NCI-H2227 (cell line): ENCODE data around the gene EHMT1.
"Not testable (repeated sequence)": the region's sequence is repeated elsewhere in the genome, so short reads cannot be mapped to it uniquely, and the experiment has no call there.

Experiments
- DNase-seq: peaks from one replicate; lab custom pipeline; 2025; ENCODE audit not compliant: unreplicated experiment; lab: John Stamatoyannopoulos, UW

Gene EHMT1

DNA sequence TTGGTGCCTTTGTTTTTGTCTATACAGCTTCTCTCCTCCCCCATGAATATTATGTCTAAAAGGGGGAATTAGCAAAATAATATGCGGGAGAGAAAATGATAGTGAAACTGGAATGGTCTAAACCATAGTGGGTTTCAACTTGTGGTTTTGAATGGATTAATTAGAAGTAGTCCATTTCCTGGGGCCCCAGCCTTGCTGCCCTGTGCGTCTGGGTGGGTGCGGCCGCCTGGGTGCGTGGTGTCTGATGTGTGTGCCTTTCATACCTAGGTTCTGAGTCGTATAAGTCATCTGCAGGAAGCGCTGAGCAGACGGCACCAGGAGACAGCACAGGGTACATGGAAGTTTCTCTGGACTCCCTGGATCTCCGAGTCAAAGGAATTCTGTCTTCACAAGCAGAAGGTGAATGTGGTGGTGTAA lies 138.8 kb downstream of the EHMT1 start:
- no peak for DNase-seq

DNA sequence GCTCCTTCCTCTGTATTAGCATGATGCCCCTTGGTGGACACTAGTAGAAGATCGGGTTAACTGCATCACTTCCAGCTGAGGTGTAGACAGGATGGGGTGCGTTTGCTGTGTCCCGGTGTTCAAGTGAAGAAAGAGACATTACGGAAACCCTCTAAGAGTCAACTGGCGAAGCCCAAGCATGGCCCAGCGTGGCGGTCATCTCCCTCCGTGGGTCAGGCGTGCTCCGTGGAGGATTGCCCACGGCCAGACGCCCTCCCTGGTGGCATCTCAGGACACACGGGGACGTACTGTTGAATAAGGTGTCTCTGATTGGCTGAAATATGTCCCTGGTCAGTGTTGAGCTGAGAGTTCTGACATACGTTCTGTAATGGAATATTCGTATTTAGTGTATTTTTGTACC lies 139.3 kb downstream of the EHMT1 start:
- DNase-seq, result no peak

DNA sequence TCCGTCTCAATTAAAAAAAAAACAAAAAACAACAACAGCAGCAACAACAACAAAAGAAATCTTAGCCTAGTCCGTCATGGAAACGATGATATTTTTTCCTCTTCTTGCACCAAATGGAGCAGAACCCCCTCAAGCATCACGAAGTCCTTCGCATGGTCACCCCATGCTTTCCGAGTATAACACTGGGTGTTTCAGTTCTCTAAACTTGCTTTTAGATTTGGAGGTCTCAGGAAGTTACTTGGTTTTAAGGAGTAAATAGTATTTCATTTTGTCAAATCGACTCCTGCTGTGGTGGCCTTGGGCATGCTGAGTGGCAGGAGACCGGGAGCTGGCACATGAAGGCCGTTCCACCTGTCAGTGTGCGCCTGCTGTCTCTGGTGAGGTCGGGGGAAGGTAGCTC lies 140.3 kb downstream of the EHMT1 start:
- DNase-seq, result no peak

DNA sequence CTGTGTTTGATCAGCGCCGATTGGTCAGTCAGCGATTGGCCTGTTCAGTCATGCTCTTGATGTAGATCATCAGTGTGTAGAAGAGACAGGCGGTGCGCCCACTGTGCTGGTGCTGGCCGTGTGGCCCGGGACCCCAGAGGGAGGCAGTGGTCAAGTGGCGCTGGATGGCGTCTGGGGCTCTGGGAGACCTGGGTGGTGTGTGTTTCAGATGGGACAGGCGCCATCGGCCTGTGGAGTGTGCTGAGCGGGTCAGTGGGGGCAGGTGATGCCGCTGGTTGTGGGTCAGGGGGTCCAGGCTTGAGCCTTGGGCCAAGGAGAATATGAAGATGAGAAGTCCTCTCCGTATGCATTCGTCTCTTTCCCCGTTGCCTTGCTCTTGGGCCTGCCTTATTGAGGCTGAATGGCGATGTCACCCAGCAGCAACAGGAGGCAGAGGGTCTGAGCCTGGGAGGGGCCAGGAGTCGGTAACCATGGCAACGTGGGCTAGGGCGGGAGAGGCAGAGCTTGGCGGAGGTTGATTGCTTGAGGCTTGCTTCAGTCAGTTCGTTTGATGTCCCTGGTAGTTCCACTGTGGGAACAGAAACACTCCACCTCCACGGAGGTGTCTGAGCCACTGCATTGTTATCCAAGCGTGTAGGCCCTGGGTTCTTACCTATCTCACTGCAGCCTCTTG lies 141.0 kb downstream of the EHMT1 start:
- peak; percentile 67 for DNase-seq

DNA sequence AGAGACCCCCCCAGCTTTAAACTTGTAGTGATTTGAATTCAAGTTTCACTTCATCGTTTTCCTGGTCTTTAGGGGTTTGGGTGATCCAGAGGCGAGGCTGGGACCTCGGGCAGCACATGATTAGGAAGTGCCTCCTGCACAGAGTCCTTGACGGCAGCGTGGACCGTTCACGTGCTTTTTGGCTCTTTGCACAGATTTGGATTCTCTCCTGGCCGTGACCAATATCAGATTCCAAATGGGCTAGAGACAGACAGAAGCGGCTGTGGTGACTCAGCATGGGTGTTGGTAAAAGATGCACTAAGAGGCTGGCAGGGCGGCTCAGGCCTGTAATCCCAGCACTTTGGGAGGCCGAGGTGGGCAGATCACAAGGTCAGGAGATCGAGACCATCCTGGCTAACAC lies 141.6 kb downstream of the EHMT1 start:
- no peak for DNase-seq

DNA sequence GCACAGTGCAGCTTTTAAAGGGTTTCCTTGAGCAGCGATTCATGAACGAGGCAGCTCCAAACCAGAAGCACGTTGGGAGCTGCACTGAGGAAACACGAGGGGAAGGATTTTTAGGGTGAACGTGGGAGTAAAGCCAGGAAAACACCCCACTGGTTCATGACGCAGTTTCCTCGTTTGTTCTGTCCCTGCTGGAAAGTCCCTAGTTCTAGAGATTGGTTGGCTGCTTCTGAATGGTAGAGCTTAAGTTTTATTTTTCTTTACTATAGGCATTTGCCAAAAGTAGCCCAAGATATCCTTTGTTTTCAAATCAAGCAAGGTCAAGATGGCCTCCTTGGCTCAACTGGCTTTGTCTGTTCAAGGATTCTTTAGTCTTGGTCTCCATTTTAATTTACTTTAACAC lies 142.2 kb downstream of the EHMT1 start:
- DNase-seq, result no peak

DNA sequence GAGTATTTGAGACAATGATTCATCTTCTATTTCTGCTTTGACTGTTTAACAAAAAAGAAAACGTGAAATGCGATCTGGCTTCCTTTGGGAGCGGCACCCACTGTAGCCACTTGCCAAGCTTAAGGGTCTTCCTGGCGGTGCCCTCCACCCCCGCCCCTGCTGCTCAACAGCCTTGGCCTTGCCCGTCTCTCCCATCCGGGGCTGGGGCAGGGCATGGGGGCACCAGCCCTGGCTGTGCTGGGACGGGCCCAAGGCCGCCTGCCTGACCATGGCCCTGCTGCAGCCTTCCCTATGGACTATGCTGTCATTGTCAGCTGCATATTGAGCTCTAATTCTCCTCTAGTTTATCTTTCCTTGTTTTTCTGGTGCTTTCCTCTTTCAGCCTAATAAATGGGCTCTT lies 143.0 kb downstream of the EHMT1 start:
- DNase-seq, result no peak

DNA sequence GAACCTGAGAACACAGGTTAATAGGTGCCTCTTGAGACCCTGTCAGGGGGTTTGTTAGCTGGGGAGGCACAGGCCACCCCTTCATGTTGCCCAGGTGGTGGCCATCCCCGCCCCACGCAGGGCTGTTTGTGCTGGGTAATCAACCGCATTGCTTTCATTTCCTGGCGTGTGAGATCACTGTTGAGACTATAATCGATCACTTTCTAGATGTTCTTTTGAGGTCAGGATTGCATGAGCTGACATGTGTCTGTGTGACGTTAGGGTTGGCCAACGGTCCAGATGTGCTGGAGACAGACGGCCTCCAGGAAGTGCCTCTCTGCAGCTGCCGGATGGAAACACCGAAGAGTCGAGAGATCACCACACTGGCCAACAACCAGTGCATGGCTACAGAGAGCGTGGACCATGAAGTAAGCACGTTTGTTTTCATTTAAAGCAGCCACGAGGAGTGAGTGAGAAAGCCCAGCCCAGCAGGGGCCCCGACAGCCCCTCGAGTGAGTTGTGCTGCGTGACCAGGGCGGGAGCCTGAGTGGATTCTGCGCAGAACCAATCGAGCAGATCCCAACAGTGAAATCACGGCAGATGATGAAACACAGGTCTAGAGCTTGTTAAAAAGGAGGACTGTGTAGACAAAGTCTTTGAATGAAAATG lies 143.7 kb downstream of the EHMT1 start:
- no peak for DNase-seq

DNA sequence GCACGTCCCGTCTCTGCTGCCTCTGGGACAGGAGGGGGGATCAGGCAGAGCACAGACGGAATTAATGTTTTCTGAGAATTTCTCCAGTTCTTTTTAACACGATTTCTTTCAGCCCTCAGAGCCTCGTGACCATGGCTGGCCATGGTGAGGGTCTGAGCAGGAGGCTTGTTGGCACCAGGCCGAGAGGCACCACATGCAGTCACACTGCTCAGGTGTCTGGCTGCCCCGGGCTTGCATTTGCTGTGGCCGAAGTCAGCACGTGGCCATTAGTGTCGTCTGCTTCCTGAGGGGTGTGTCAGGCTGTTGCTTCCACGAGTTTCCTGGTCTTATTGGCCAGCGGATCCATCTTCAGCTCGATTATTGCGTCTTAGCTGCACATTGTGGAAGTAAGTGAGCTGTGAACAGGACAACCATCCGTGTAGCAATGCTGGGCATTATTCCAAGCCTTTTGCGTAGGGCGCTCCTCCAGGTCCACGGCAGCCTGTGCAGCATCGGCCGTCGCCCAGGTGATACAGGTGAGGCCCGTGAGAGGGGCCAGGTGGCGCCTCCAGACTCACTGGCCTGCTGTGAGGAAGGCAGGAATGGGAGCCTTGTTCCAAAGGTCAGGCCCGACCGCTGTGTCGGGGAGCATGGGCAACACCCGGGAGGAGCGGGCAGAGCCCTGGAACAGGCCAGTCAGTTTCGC lies 144.6 kb downstream of the EHMT1 start:
- no peak for DNase-seq

DNA sequence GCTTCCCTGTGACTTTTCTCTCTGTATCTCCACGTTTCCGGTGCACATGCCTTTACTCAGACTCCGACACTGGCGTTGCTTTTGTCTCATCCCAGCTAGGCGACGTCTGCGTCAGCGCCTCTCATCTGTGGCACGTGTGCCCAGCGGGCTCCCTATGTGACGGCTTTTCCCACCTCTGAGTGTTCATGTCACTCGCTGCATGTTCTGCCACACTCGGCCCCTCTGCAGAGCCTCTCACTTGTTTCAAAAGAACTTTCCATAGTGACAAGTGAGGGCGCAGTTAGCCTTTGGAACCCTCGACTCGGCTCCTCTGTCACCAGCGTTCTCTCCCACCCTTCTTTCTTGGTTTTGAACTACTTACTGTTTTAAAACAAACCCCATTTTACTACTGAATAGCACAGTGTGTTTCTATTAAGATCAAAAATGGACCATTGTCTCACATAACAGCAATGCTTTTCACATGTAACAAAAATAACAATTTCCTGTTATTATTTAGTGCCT lies 145.4 kb downstream of the EHMT1 start:
- no peak for DNase-seq

DNA sequence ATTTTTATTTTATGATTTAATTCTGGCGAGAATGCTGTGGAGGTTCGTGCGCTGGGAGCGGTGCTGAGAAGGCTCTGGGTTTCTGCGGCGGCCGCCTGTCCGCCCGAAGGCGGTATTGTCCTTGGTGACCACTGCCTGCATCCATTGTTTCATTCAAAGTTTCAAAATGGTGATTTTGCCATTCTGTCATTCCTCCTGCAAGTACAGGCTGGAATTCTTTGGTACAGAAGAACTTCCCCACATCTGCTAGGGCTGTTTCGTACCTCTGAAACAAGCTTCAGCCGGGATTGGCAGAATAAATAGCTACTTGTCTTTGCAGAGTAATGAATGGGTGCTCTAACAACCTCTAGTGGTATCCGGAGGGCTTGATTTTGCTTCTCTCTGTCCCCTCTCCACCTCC lies 146.2 kb downstream of the EHMT1 start:
- DNase-seq, result no peak

DNA sequence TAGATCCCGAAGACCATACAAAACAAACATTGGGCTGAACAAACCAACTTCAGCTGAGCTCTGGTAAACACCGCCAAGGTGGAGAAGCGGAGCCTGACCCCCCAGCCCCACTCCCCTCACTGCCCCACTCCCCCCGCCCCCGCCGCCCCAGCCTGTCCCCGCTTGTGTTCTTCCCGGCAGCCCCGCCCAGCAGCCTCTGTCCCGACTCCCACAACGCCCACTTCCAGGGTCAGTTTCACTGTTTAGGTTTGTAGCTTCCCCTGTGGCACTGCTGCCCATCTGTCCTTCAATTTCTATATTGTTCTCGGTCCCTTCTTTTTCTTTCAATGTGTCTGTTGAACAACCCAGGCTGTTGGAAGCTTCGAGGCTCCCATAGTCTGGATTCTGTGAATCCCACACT lies 146.7 kb downstream of the EHMT1 start:
- no peak for DNase-seq

DNA sequence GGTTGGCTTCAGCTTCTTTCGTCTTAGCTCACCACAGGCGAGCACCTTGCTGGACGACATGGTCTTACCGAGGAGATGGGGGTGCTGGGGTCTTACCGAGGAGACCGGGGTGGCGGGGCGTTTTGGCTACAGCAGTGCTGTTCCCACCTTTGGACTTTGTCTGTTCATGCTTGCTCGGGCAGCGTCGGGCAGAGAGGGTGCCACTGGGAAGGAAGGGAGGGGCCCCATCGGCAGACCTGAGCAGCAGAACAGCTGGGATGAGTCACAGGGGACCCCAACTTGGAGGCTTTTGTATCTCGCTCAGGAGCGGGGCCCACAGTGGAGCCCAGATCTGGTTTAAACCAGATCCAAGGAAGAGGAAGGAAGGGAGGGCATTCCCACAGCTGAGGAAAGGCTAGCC lies 152.8 kb downstream of the EHMT1 start:
- no peak for DNase-seq

DNA sequence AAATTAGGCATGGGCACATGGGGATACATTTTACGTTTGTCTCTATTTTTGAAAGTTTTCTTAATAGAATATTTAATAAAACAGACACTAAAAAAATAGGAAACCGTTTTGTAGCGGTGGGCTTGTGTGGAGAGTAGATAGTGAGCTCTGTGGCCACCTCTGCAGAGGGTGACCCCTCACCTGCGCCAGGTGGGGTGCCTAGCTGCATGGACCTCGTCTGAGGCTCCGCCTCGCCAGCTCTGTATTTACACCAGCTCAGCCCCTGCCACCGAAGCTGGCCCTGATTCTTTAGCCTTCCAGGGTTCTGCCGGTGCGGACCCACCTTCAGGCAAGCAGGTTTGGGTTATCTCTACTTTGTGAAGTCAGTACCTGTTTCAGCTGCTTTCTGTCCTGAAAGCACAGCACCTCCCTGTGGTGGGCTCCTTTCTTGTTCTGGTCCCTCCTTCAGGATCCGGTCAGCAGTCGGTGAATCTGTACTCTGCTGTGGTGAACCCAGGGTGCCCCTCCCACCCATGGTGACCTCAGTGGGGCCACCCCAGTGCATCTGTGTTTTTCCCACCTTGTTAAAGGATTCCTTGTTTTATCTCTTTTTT lies 153.6 kb downstream of the EHMT1 start:
- DNase-seq, result no peak

DNA sequence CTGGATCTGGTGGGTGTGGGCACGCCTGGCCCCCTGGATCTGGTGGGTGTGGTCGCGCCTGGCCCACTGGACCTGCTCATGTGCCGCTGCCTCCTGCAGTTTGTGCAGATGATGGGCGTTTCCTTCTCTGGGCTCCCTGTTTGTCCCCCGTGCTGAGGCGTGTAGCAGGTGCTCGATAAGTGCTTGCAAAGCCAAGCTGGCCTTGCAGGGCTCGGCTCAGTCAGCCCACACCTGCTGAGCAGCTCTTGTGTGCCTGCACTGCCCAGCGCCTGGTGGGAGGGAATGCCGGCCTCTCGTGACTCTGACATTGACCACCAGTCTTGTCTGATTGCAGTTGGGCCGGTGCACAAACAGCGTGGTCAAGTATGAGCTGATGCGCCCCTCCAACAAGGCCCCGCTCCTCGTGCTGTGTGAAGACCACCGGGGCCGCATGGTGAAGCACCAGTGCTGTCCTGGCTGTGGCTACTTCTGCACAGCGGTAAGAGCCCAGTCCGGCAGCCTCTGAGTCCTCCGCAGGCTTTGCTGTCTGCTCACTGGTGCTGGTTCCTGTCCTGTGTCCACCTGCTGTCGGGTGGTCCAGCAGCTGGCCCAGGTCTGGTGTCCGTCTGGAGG lies 156.1 kb downstream of the EHMT1 start:
- no peak for DNase-seq

DNA sequence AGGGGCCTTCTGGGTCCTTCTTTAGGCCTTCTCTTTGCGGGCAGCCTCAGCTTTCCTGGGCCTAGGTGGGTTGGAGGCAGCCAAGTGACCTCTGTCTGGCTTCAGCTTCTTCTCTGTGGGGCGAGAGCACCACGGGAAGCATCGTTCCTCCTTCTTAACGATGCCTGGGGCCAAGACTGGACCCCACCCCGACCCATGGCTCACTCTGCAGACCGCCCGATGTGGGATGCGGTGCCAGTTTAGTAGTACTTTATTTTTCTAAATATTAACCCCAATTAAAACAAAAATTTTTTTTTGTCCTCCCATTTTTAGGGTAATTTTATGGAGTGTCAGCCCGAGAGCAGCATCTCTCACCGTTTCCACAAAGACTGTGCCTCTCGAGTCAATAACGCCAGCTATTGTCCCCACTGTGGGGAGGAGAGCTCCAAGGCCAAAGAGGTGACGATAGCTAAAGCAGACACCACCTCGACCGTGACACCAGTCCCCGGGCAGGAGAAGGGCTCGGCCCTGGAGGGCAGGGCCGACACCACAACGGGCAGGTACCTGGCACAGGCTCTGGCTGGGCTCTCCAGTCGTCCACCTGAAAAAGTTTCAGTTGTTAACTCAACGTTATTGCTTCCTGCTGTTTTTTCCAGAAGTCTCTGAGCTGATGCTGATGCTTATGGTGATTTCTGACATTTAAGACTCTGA lies 157.6 kb downstream of the EHMT1 start:
- DNase-seq, result no peak

DNA sequence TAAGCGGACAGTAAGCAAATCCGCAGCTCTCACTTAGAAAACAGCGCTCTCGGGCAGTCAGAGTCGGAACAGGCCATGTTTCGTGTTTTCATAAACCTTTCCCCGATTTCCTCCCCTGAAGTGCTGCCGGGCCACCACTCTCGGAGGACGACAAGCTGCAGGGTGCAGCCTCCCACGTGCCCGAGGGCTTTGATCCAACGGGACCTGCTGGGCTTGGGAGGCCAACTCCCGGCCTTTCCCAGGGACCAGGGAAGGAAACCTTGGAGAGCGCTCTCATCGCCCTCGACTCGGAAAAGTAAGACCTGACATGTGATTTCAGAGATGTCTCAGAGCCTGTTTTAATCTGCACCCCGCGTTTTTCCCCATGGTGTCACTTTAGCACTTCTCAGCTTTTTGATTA lies 159.0 kb downstream of the EHMT1 start:
- no peak for DNase-seq

DNA sequence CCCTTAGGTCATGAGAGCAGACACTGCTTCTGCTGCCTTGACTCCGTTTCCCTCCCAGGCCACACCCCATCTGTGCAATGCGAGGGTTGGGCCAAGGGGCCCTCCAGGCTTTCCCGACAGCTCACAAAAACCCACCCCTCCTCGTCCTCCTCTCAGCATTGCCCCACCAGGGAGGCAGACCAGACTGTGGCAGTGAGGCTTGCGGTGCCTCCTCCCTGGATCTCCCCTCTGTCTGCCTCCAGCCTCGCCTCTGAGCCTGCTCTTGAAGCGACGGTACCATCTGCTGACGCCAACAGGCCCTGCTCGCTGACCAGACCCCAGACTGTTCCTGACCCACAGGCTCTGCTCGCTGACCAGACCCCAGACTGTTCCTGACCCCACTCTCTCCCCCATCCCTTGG lies 159.5 kb downstream of the EHMT1 start:
- no peak for DNase-seq

DNA sequence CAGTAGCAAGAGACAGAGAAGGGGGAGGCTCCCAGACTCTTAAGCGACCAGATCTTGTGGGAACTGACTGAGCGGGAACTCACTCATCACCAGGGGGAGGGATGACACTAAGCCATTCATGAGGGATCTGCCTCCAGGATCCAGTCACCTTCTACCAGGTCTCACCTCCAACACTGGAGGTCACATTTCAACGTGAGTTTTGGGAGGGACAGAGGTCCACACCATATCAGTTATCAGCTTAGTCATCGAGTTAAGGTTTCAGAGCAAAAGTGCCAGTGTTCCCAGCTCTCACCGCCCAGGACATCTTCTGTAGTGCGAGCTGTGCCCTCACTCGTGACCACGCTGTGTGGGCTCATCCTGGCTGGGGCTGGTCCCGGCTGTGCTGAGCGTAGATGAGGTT lies 160.1 kb downstream of the EHMT1 start:
- no peak for DNase-seq

DNA sequence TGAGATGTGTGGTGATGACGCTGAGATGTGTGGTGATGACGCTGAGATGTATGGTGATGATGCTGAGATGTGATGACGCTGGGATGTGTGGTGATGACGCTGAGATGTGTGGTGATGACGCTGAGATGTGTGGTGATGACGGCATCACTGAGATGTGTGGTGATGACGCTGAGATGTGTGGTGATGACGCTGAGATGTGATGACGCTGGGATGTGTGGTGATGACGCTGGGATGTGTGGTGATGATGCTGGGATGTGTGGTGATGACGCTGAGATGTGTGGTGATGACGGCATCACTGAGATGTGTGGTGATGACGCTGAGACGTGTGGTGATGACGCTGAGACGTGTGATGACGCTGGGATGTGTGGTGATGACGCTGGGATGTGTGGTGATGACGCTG lies 161.2 kb downstream of the EHMT1 start:
- DNase-seq, result not testable (repeated sequence)
